ENCODE data around the gene ROR1. TPM values are rescaled to one million over a fixed set of nuclear protein-coding genes. Genes with fewer than 3 reads are reported as not detected.
A peak's percentile ranks its signal among the peaks of the same experiment; 100 is the strongest.

The ROR1 gene
- total RNA-seq, 1 experiment from 2014 or later: 56.3 TPM

DNA sequence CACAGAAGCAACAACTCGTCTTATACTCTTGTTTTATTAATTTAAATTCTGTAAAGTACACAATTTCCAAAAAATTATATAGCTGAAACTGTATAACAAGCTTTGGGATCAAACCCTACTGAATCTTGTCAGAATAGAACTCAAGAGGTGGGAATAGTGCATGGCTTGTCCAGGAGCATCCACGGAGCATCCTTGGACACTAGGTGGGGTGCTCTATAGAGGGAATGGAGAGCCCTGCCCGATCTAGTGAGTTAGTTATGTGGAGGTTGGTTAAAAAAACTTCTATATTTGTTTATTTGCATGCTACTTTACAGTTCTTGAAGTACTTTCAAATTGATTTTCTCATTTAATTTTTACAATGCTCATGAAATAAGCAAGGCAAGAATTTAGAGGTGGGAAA lies 28.3 kb downstream of the ROR1 start:
- Mint-ChIP-seq H3K27ac (peak overlapping the region; percentile 64; the same call in 1 of the 2 replicates), H3K36me3 (peaks cover 3% of the 10 kb centered on the region; the same call in 1 of the 2 replicates), H3K27me3 (ENCODE audit: low read depth) (no peaks in the 10 kb centered on the region), H3K4me3 (no peak overlapping the region), H3K4me1 (peaks cover 80% of the 10 kb centered on the region), H3K9me3 (no peaks in the 10 kb centered on the region)
- peak; percentile 60; the same call in 1 of the 2 replicates for ATAC-seq
- ChIA-PET CTCF (interaction anchor here (1.3 kb wide), 2 partner anchors 110 to 116 kb away, joined by 4 to 5 read pairs; no protein-coding TSS in a partner anchor), POLR2A (no interaction called here)
- TF ChIP-seq SP1 (CRISPR knock-in tag; conservative IDR thresholded peaks at IDR 0.05): no peak
- TF ChIP-seq NFATC4 (CRISPR knock-in tag; IDR thresholded peaks at IDR 0.05): no peak
- TF ChIP-seq GTF2I (CRISPR knock-in tag; conservative IDR thresholded peaks at IDR 0.05): no peak
- TF ChIP-seq, protein P1, sequence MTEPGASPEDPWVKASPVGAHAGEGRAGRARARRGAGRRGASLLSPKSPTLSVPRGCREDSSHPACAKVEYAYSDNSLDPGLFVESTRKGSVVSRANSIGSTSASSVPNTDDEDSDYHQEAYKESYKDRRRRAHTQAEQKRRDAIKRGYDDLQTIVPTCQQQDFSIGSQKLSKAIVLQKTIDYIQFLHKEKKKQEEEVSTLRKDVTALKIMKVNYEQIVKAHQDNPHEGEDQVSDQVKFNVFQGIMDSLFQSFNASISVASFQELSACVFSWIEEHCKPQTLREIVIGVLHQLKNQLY (CRISPR knock-in tag; IDR thresholded peaks at IDR 0.05): no peak
- TF ChIP-seq, protein P2, sequence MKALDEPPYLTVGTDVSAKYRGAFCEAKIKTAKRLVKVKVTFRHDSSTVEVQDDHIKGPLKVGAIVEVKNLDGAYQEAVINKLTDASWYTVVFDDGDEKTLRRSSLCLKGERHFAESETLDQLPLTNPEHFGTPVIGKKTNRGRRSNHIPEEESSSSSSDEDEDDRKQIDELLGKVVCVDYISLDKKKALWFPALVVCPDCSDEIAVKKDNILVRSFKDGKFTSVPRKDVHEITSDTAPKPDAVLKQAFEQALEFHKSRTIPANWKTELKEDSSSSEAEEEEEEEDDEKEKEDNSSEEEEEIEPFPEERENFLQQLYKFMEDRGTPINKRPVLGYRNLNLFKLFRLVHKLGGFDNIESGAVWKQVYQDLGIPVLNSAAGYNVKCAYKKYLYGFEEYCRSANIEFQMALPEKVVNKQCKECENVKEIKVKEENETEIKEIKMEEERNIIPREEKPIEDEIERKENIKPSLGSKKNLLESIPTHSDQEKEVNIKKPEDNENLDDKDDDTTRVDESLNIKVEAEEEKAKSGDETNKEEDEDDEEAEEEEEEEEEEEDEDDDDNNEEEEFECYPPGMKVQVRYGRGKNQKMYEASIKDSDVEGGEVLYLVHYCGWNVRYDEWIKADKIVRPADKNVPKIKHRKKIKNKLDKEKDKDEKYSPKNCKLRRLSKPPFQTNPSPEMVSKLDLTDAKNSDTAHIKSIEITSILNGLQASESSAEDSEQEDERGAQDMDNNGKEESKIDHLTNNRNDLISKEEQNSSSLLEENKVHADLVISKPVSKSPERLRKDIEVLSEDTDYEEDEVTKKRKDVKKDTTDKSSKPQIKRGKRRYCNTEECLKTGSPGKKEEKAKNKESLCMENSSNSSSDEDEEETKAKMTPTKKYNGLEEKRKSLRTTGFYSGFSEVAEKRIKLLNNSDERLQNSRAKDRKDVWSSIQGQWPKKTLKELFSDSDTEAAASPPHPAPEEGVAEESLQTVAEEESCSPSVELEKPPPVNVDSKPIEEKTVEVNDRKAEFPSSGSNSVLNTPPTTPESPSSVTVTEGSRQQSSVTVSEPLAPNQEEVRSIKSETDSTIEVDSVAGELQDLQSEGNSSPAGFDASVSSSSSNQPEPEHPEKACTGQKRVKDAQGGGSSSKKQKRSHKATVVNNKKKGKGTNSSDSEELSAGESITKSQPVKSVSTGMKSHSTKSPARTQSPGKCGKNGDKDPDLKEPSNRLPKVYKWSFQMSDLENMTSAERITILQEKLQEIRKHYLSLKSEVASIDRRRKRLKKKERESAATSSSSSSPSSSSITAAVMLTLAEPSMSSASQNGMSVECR (CRISPR knock-in tag; IDR thresholded peaks at IDR 0.05; ENCODE audit: borderline replicate concordance): no peak
- TF ChIP-seq RELA (CRISPR knock-in tag; IDR thresholded peaks at IDR 0.05; ENCODE audit: borderline replicate concordance): no peak
- no peak for TF ChIP-seq NFYB (CRISPR knock-in tag; conservative IDR thresholded peaks at IDR 0.05; ENCODE audit: low read depth)
- TF ChIP-seq ZNF138 (CRISPR knock-in tag; conservative IDR thresholded peaks at IDR 0.05): no peak
- TF ChIP-seq CREM (CRISPR knock-in tag; IDR thresholded peaks at IDR 0.05): no peak
- TF ChIP-seq, protein P3, sequence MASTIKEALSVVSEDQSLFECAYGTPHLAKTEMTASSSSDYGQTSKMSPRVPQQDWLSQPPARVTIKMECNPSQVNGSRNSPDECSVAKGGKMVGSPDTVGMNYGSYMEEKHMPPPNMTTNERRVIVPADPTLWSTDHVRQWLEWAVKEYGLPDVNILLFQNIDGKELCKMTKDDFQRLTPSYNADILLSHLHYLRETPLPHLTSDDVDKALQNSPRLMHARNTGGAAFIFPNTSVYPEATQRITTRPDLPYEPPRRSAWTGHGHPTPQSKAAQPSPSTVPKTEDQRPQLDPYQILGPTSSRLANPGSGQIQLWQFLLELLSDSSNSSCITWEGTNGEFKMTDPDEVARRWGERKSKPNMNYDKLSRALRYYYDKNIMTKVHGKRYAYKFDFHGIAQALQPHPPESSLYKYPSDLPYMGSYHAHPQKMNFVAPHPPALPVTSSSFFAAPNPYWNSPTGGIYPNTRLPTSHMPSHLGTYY (CRISPR knock-in tag; IDR thresholded peaks at IDR 0.05): no peak
- TF ChIP-seq NR3C1 (CRISPR knock-in tag; conservative IDR thresholded peaks at IDR 0.05; ENCODE audit: low read depth): no peak
- TF ChIP-seq GRHL2 (CRISPR knock-in tag; IDR thresholded peaks at IDR 0.05; ENCODE audit: insufficient replicate concordance, severe bottlenecking): no peak
- TF ChIP-seq TEAD1 (CRISPR knock-in tag; IDR thresholded peaks at IDR 0.05): no peak
- TF ChIP-seq ATF1 (CRISPR knock-in tag; IDR thresholded peaks at IDR 0.05): no peak
- no peak for TF ChIP-seq JAZF1 (CRISPR knock-in tag; IDR thresholded peaks at IDR 0.05)
- TF ChIP-seq, protein P4, sequence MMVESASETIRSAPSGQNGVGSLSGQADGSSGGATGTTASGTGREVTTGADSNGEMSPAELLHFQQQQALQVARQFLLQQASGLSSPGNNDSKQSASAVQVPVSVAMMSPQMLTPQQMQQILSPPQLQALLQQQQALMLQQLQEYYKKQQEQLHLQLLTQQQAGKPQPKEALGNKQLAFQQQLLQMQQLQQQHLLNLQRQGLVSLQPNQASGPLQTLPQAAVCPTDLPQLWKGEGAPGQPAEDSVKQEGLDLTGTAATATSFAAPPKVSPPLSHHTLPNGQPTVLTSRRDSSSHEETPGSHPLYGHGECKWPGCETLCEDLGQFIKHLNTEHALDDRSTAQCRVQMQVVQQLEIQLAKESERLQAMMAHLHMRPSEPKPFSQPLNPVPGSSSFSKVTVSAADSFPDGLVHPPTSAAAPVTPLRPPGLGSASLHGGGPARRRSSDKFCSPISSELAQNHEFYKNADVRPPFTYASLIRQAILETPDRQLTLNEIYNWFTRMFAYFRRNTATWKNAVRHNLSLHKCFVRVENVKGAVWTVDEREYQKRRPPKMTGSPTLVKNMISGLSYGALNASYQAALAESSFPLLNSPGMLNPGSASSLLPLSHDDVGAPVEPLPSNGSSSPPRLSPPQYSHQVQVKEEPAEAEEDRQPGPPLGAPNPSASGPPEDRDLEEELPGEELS (CRISPR knock-in tag; IDR thresholded peaks at IDR 0.05): no peak
- TF ChIP-seq ETV6 (CRISPR knock-in tag; IDR thresholded peaks at IDR 0.05): no peak
- TF ChIP-seq FOXK1 (CRISPR knock-in tag; IDR thresholded peaks at IDR 0.05): no peak
- TF ChIP-seq, protein P5, sequence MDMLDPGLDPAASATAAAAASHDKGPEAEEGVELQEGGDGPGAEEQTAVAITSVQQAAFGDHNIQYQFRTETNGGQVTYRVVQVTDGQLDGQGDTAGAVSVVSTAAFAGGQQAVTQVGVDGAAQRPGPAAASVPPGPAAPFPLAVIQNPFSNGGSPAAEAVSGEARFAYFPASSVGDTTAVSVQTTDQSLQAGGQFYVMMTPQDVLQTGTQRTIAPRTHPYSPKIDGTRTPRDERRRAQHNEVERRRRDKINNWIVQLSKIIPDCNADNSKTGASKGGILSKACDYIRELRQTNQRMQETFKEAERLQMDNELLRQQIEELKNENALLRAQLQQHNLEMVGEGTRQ (CRISPR knock-in tag; IDR thresholded peaks at IDR 0.05): no peak
- no peak for TF ChIP-seq ZNF416 (CRISPR knock-in tag; IDR thresholded peaks at IDR 0.05)
- no peak for DNase-seq (ENCODE audit: low spot score)
